ENCODE data around the gene CD74. TPM values are rescaled to one million over a fixed set of nuclear protein-coding genes. Genes with fewer than 3 reads are reported as not detected.

The CD74 gene
- total and polyA plus RNA-seq, 4 donors, result 176 to 327 (median 257) TPM

DNA sequence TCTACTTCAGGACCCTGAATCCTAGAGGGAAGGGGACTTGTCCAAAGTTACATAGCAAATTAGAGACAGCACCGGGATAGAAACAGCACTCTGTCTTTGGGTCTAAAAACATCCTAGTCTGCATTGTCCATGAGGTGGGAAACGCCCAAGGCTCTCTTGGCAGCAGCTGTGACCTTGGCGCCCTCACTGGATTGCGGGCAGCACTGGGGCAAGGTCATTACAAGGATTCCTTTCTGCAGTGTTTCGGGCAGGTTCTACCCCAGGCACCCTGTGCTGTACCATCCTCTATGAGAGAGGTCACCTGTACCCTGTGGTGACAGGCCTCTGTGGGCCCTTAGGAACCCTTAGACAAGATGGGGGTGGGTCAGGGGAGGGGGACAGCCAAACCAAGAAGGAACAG, 8.6 kb downstream of the CD74 start:
- Histone ChIP-seq H3K9me3 (ENCODE audit: control insufficient read depth in 4 of 4, low read length in 3 of 4) (no peaks in the 10 kb centered on the region), H3K4me3 (ENCODE audit: low read depth in 1 of 3, low read length in 3 of 3) (no peak overlapping the region), H3K27me3 (ENCODE audit: control insufficient read depth in 4 of 4, insufficient read depth in 4 of 4, low read length in 3 of 4) (no peaks in the 10 kb centered on the region), H3K4me1 (ENCODE audit: control insufficient read depth in 4 of 4, insufficient read depth in 4 of 4, low read length in 3 of 4) (peaks cover 0 to 2% (median 0%) of the 10 kb centered on the region in 4 donors), H3K9ac (ENCODE audit: low read depth in 1 of 2, low read length in 2 of 2) (no peak overlapping the region), H3K36me3 (ENCODE audit: control insufficient read depth in 4 of 4, insufficient read depth in 3 of 4, low read depth in 1 of 4, low read length in 3 of 4) (peaks cover 0 to 31% (median 18%) of the 10 kb centered on the region in 4 donors), H3K27ac (ENCODE audit: low read depth in 1 of 2, low read length in 2 of 2) (no peak overlapping the region)
- 84% methylated on average over 5 of the region's 5 CpGs for WGBS
- no peak for DNase-seq (ENCODE audit: low spot score)
- no peak for TF ChIP-seq SP1 (IDR thresholded peaks at IDR 0.05)
- TF ChIP-seq TAF1 (conservative IDR thresholded peaks at IDR 0.05), result no peak
- TF ChIP-seq JUND (IDR thresholded peaks at IDR 0.05), result no peak
- TF ChIP-seq, protein P1, sequence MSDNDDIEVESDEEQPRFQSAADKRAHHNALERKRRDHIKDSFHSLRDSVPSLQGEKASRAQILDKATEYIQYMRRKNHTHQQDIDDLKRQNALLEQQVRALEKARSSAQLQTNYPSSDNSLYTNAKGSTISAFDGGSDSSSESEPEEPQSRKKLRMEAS (IDR thresholded peaks at IDR 0.05), result no peak
- TF ChIP-seq FOXA2 (IDR thresholded peaks at IDR 0.05), result no peak
- no peak for TF ChIP-seq EGR1 (IDR thresholded peaks at IDR 0.05; ENCODE audit: low read depth in 2 of 2)
- TF ChIP-seq NR2F2 (IDR thresholded peaks at IDR 0.05), result no peak
- TF ChIP-seq, protein P2, sequence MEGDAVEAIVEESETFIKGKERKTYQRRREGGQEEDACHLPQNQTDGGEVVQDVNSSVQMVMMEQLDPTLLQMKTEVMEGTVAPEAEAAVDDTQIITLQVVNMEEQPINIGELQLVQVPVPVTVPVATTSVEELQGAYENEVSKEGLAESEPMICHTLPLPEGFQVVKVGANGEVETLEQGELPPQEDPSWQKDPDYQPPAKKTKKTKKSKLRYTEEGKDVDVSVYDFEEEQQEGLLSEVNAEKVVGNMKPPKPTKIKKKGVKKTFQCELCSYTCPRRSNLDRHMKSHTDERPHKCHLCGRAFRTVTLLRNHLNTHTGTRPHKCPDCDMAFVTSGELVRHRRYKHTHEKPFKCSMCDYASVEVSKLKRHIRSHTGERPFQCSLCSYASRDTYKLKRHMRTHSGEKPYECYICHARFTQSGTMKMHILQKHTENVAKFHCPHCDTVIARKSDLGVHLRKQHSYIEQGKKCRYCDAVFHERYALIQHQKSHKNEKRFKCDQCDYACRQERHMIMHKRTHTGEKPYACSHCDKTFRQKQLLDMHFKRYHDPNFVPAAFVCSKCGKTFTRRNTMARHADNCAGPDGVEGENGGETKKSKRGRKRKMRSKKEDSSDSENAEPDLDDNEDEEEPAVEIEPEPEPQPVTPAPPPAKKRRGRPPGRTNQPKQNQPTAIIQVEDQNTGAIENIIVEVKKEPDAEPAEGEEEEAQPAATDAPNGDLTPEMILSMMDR (IDR thresholded peaks at IDR 0.05; ENCODE audit: low read depth, low read length, missing input control), result no peak
- no peak for TF ChIP-seq RXRA (IDR thresholded peaks at IDR 0.05)
- TF ChIP-seq, protein P3, sequence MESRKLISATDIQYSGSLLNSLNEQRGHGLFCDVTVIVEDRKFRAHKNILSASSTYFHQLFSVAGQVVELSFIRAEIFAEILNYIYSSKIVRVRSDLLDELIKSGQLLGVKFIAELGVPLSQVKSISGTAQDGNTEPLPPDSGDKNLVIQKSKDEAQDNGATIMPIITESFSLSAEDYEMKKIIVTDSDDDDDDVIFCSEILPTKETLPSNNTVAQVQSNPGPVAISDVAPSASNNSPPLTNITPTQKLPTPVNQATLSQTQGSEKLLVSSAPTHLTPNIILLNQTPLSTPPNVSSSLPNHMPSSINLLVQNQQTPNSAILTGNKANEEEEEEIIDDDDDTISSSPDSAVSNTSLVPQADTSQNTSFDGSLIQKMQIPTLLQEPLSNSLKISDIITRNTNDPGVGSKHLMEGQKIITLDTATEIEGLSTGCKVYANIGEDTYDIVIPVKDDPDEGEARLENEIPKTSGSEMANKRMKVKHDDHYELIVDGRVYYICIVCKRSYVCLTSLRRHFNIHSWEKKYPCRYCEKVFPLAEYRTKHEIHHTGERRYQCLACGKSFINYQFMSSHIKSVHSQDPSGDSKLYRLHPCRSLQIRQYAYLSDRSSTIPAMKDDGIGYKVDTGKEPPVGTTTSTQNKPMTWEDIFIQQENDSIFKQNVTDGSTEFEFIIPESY (IDR thresholded peaks at IDR 0.05), result no peak
- TF ChIP-seq FOXA1 (IDR thresholded peaks at IDR 0.05), result no peak
- no peak for TF ChIP-seq RAD21 (IDR thresholded peaks at IDR 0.05)
- TF ChIP-seq, protein P4, sequence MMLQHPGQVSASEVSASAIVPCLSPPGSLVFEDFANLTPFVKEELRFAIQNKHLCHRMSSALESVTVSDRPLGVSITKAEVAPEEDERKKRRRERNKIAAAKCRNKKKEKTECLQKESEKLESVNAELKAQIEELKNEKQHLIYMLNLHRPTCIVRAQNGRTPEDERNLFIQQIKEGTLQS (IDR thresholded peaks at IDR 0.05), result no peak
- TF ChIP-seq GABPA (IDR thresholded peaks at IDR 0.05 in 1 of 2, conservative IDR thresholded peaks at IDR 0.05 in 1 of 2), result no peak
- no peak for TF ChIP-seq YY1 (IDR thresholded peaks at IDR 0.05)

DNA sequence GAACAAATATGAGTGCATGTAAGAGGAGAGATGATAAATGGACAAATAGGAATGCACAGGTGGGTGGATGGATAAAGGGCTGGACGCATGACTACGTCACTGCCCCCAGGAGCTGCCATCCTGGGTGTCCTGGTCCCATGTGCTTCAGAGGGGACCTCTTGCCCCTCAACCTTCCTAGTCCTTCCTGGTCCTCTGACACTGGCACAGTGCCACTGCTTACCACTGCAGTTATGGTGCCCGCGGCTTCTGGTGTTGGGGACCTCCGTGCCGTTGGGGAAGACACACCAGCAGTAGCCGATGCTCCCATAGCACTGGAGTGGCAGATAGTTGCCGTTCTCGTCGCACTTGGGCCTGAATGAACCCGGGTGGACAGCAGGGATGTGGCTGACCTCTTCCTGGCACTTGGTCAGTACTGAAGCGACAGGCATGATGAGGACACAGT, 9.8 kb downstream of the CD74 start:
- no peak for DNase-seq (ENCODE audit: low spot score)
- no peak overlapping the region for H3K4me3 ChIP-seq (ENCODE audit: low read depth in 1 of 3, low read length in 3 of 3)
- H3K27me3 ChIP-seq (ENCODE audit: control insufficient read depth in 4 of 4, insufficient read depth in 4 of 4, low read length in 3 of 4), result no peaks in the 10 kb centered on the region
- H3K9ac ChIP-seq (ENCODE audit: low read depth in 1 of 2, low read length in 2 of 2), result no peak overlapping the region
- WGBS, result 90% methylated on average over 12 of the region's 12 CpGs
- no peaks in the 10 kb centered on the region for H3K9me3 ChIP-seq (ENCODE audit: control insufficient read depth in 4 of 4, low read length in 3 of 4)
- peaks cover 0 to 2% (median 0%) of the 10 kb centered on the region in 4 donors for H3K4me1 ChIP-seq (ENCODE audit: control insufficient read depth in 4 of 4, insufficient read depth in 4 of 4, low read length in 3 of 4)
- peaks cover 0 to 37% (median 22%) of the 10 kb centered on the region in 4 donors for H3K36me3 ChIP-seq (ENCODE audit: control insufficient read depth in 4 of 4, insufficient read depth in 3 of 4, low read depth in 1 of 4, low read length in 3 of 4)
- no peak overlapping the region for H3K27ac ChIP-seq (ENCODE audit: low read depth in 1 of 2, low read length in 2 of 2)
- TF ChIP-seq YY1 (IDR thresholded peaks at IDR 0.05), result no peak
- no peak for TF ChIP-seq SP1 (IDR thresholded peaks at IDR 0.05)
- TF ChIP-seq, protein P4 (IDR thresholded peaks at IDR 0.05), result no peak
- TF ChIP-seq GABPA (IDR thresholded peaks at IDR 0.05 in 1 of 2, conservative IDR thresholded peaks at IDR 0.05 in 1 of 2), result no peak
- TF ChIP-seq TAF1 (conservative IDR thresholded peaks at IDR 0.05), result no peak
- no peak for TF ChIP-seq NR2F2 (IDR thresholded peaks at IDR 0.05)
- TF ChIP-seq, protein P3 (IDR thresholded peaks at IDR 0.05), result no peak
- TF ChIP-seq HNF4A (conservative IDR thresholded peaks at IDR 0.05), result no peak
- TF ChIP-seq, protein P1 (IDR thresholded peaks at IDR 0.05), result no peak
- TF ChIP-seq FOXA2 (IDR thresholded peaks at IDR 0.05), result no peak
- TF ChIP-seq, protein P2 (IDR thresholded peaks at IDR 0.05; ENCODE audit: low read depth, low read length, missing input control), result no peak
- TF ChIP-seq, protein P5, sequence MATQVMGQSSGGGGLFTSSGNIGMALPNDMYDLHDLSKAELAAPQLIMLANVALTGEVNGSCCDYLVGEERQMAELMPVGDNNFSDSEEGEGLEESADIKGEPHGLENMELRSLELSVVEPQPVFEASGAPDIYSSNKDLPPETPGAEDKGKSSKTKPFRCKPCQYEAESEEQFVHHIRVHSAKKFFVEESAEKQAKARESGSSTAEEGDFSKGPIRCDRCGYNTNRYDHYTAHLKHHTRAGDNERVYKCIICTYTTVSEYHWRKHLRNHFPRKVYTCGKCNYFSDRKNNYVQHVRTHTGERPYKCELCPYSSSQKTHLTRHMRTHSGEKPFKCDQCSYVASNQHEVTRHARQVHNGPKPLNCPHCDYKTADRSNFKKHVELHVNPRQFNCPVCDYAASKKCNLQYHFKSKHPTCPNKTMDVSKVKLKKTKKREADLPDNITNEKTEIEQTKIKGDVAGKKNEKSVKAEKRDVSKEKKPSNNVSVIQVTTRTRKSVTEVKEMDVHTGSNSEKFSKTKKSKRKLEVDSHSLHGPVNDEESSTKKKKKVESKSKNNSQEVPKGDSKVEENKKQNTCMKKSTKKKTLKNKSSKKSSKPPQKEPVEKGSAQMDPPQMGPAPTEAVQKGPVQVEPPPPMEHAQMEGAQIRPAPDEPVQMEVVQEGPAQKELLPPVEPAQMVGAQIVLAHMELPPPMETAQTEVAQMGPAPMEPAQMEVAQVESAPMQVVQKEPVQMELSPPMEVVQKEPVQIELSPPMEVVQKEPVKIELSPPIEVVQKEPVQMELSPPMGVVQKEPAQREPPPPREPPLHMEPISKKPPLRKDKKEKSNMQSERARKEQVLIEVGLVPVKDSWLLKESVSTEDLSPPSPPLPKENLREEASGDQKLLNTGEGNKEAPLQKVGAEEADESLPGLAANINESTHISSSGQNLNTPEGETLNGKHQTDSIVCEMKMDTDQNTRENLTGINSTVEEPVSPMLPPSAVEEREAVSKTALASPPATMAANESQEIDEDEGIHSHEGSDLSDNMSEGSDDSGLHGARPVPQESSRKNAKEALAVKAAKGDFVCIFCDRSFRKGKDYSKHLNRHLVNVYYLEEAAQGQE (IDR thresholded peaks at IDR 0.05), result no peak
- no peak for TF ChIP-seq JUND (IDR thresholded peaks at IDR 0.05)
- TF ChIP-seq FOXA1 (IDR thresholded peaks at IDR 0.05), result no peak
- TF ChIP-seq RAD21 (IDR thresholded peaks at IDR 0.05), result no peak
- no peak for TF ChIP-seq HNF4G (IDR thresholded peaks at IDR 0.05)
